ENCODE data around the gene ZNF366. TPM values are rescaled to one million over a fixed set of nuclear protein-coding genes. Genes with fewer than 3 reads are reported as not detected.
A peak's percentile ranks its signal among the peaks of the same experiment; 100 is the strongest.

Gene ZNF366
- total RNA-seq, 1 experiment from 2014 or later, result not detected

DNA sequence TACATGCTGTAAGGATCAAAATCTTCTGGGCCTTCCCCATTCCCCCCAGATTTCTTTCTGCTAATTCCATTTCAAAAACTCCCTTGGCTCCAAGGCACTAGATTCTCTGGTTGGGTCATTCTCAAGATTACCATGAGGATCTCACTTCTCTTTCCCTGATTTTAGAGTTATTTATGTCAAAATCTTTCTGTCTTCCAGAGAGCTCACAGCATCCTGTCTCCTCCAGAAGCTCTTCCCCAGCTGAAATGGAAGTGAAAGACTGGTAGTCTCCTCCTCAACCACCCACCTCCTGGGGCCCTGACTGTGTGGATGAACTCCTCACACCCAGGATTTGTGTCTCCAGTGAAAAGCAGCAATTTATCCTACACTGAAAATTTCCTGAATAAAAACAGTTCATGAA, 11.9 kb upstream of the ZNF366 start:
- H3K27ac Mint-ChIP-seq (ENCODE audit: low read depth, unreplicated experiment), result no peak overlapping the region

DNA sequence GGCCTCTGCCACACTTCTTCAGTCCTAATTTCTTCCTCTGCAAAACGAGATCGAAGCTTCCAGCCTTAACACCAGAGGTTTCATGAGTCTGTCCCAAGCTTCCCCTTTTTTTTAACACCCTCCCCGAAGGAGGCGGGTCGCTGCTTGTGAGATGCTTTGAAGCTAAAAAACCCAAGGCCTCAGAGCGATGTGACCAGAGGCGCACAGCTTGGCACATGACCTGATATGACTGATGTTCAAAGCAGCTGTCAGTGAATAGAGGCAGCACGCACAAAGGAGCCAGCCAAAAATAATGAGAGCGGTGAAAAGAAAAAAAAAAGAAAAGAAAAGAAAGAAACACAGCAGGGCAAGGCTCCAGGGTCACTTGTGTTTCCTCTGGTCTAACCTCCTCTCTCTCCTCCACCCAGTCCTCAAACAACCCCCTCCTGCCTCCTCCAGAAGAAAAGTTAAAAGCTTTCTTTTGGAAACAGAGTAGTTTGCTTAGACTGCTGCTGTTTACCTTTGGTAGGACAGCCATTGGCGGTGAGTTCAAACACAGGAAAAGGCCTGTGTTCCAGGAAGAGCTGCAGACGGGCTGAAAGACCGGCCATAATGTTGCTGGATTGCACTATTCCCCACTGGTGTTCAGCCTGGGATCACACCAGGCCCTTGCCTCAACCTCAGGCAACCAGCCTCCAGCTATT, 10.9 kb upstream of the ZNF366 start:
- intact Hi-C loops (cut with micrococcal nuclease), result no loop called here

More for the DNA sequence above, 11.9 kb upstream of the ZNF366 start:
- DNase-seq (ENCODE audit: unreplicated experiment), result no peak
- H3K4me1 Mint-ChIP-seq (ENCODE audit: insufficient read depth, unreplicated experiment), result peaks cover 4% of the 10 kb centered on the region
- ChIA-PET POLR2A (interaction anchor here (0.5 to 0.7 kb wide), 2 partner anchors 82 to 162 kb away, joined by 3 read pairs; no protein-coding TSS in a partner anchor), CTCF (interaction anchor here (1.2 to 3.4 kb wide), 4 partner anchors 116 to 300 kb away, joined by 3 to 18 read pairs (median 6); no protein-coding TSS in a partner anchor)
- intact Hi-C loops (cut with micrococcal nuclease), result no loop called here
- no peaks in the 10 kb centered on the region for H3K36me3 Mint-ChIP-seq (ENCODE audit: insufficient read depth, unreplicated experiment)
- peaks cover 17% of the 10 kb centered on the region for H3K9me3 Mint-ChIP-seq (ENCODE audit: unreplicated experiment)
- TF ChIP-seq, protein P1, sequence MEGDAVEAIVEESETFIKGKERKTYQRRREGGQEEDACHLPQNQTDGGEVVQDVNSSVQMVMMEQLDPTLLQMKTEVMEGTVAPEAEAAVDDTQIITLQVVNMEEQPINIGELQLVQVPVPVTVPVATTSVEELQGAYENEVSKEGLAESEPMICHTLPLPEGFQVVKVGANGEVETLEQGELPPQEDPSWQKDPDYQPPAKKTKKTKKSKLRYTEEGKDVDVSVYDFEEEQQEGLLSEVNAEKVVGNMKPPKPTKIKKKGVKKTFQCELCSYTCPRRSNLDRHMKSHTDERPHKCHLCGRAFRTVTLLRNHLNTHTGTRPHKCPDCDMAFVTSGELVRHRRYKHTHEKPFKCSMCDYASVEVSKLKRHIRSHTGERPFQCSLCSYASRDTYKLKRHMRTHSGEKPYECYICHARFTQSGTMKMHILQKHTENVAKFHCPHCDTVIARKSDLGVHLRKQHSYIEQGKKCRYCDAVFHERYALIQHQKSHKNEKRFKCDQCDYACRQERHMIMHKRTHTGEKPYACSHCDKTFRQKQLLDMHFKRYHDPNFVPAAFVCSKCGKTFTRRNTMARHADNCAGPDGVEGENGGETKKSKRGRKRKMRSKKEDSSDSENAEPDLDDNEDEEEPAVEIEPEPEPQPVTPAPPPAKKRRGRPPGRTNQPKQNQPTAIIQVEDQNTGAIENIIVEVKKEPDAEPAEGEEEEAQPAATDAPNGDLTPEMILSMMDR (IDR thresholded peaks at IDR 0.05; ENCODE audit: unreplicated experiment), result no peak
- H3K27me3 Mint-ChIP-seq (ENCODE audit: insufficient read depth, unreplicated experiment), result no peaks in the 10 kb centered on the region
- no peak overlapping the region for H3K4me3 Mint-ChIP-seq (ENCODE audit: unreplicated experiment)
- no TSS peak for BruUV-seq (replicated peaks)

DNA sequence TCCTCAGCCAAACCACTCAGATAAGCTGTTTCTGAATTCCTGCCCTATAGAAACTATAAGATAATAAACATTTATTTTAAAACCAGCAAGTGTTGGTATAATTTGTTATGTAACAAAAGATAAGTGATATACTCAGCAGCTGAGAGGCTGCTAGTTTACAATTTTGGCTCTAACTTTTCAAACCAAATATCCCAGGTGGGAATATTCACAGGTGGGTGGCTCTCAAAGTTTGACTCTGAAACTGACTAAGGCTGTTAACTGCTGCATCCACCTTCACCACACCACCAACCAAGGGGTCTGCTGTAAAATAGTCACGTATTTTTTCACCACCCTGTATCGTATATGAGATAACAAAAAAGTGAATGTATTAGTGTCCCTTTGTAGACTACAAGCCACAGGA, 9.7 kb upstream of the ZNF366 start:
- H3K4me3 Mint-ChIP-seq (ENCODE audit: unreplicated experiment), result no peak overlapping the region
- TF ChIP-seq, protein P1 (IDR thresholded peaks at IDR 0.05; ENCODE audit: unreplicated experiment), result no peak
- H3K27ac Mint-ChIP-seq (ENCODE audit: low read depth, unreplicated experiment), result no peak overlapping the region
- peaks cover 17% of the 10 kb centered on the region for H3K9me3 Mint-ChIP-seq (ENCODE audit: unreplicated experiment)
- ChIA-PET POLR2A (no interaction called here), CTCF (no interaction called here)
- DNase-seq (ENCODE audit: unreplicated experiment), result no peak
- intact Hi-C loops (cut with micrococcal nuclease), result no loop called here
- H3K4me1 Mint-ChIP-seq (ENCODE audit: insufficient read depth, unreplicated experiment), result peaks cover 3% of the 10 kb centered on the region
- H3K27me3 Mint-ChIP-seq (ENCODE audit: insufficient read depth, unreplicated experiment), result no peaks in the 10 kb centered on the region
- no peaks in the 10 kb centered on the region for H3K36me3 Mint-ChIP-seq (ENCODE audit: insufficient read depth, unreplicated experiment)
- BruUV-seq (replicated peaks), result no TSS peak

More for the DNA sequence above, 10.9 kb upstream of the ZNF366 start:
- POLR2A ChIA-PET, result interaction anchor here (0.8 to 1.0 kb wide), 2 partner anchors 9 to 139 kb away, joined by 3 read pairs; no protein-coding TSS in a partner anchor
- Mint-ChIP-seq H3K4me3 (ENCODE audit: unreplicated experiment) (no peak overlapping the region), H3K9me3 (ENCODE audit: unreplicated experiment) (peaks cover 17% of the 10 kb centered on the region), H3K27me3 (ENCODE audit: insufficient read depth, unreplicated experiment) (no peaks in the 10 kb centered on the region), H3K27ac (ENCODE audit: low read depth, unreplicated experiment) (no peak overlapping the region), H3K36me3 (ENCODE audit: insufficient read depth, unreplicated experiment) (no peaks in the 10 kb centered on the region), H3K4me1 (ENCODE audit: insufficient read depth, unreplicated experiment) (no peaks in the 10 kb centered on the region)
- CTCF ChIA-PET, result interaction anchor here (0.6 to 3.4 kb wide), 5 partner anchors 8 to 770 kb away, joined by 3 to 18 read pairs (median 3); no protein-coding TSS in a partner anchor
- BruUV-seq (replicated peaks), result no TSS peak
- TF ChIP-seq, protein P1 (IDR thresholded peaks at IDR 0.05; ENCODE audit: unreplicated experiment), result no peak
- DNase-seq (ENCODE audit: unreplicated experiment), result no peak

DNA sequence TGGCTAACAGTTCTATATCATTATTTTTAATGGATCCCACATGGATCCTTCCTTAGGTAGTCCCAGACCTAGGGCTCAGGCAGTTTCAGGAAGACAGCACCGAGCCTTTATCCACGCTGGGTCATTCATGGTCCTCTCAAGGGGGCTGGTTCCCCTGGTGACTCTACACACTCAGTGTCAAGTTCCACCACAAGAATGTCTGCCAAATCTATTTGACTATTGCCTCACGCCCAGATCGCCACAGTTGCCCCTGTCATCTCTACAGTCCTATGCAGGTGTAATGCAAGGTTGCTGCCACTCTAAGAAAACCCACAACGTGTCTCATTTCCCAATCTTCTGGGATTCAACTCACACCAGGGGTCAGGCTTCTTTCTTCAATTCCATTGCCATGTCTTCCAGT, 8.0 kb upstream of the ZNF366 start:
- no peaks in the 10 kb centered on the region for H3K27me3 Mint-ChIP-seq (ENCODE audit: insufficient read depth, unreplicated experiment)
- TF ChIP-seq, protein P1 (IDR thresholded peaks at IDR 0.05; ENCODE audit: unreplicated experiment), result no peak
- no peaks in the 10 kb centered on the region for H3K36me3 Mint-ChIP-seq (ENCODE audit: insufficient read depth, unreplicated experiment)
- H3K27ac Mint-ChIP-seq (ENCODE audit: low read depth, unreplicated experiment), result no peak overlapping the region
- BruUV-seq (replicated peaks), result no TSS peak
- peaks cover 19% of the 10 kb centered on the region for H3K4me1 Mint-ChIP-seq (ENCODE audit: insufficient read depth, unreplicated experiment)
- intact Hi-C loops (cut with micrococcal nuclease), result no loop called here
- H3K9me3 Mint-ChIP-seq (ENCODE audit: unreplicated experiment), result peaks cover 12% of the 10 kb centered on the region
- peak; percentile 17 for DNase-seq (ENCODE audit: unreplicated experiment)
- POLR2A ChIA-PET, result no interaction called here
- H3K4me3 Mint-ChIP-seq (ENCODE audit: unreplicated experiment), result no peak overlapping the region
- CTCF ChIA-PET, result interaction anchor here (0.7 to 2.7 kb wide), 2 partner anchors 8 to 26 kb away, joined by 3 to 8 read pairs; no protein-coding TSS in a partner anchor
